NT2/D1 (cell line): ENCODE measurements around the gene VPS50.

ENCODE experiments used
- DNase-seq: peaks from one replicate; pipeline ENCODE4 v3.0.0-alpha.2; 2011; ENCODE audit warnings: low read depth, low spot score
- H3K27me3 ChIP-seq: 2 replicates; pipeline ENCODE4 v1.6.0; 2011; ENCODE audit warnings: mild to moderate bottlenecking; ENCODE audit not compliant: insufficient read length, insufficient read depth
- H3K36me3 ChIP-seq: 2 replicates; pipeline ENCODE4 v1.6.1; 2011; ENCODE audit warnings: mild to moderate bottlenecking, low read length, mixed read lengths; ENCODE audit not compliant: insufficient read depth, insufficient read length
- H3K4me1 ChIP-seq: 2 replicates; pipeline ENCODE4 v1.5.1; 2011; ENCODE audit not compliant: insufficient read depth, insufficient read length
- H3K4me3 ChIP-seq: 2 replicates; pipeline ENCODE4 v1.5.1; 2011; ENCODE audit warnings: low read depth; ENCODE audit not compliant: insufficient read length
- H3K9ac ChIP-seq: 2 replicates; pipeline ENCODE4 v1.6.0; 2011; ENCODE audit warnings: low read depth; ENCODE audit not compliant: insufficient read length
- H3K9me3 ChIP-seq: 2 replicates; pipeline ENCODE4 v1.5.1; 2011; ENCODE audit warnings: mild to moderate bottlenecking, low read length; ENCODE audit not compliant: insufficient read depth
- SUZ12 ChIP-seq: IDR thresholded peaks from 2 replicates; pipeline ENCODE4 v1.6.1; 2011; ENCODE audit not compliant: insufficient read length, insufficient read depth; ENCODE audit errors: extremely low read depth
- YY1 ChIP-seq: IDR thresholded peaks from 2 replicates; pipeline ENCODE4 v1.6.1; 2011; ENCODE audit not compliant: insufficient read length, insufficient read depth
- ZNF274 ChIP-seq: IDR thresholded peaks from 2 replicates; pipeline ENCODE4 v1.6.1; 2011; ENCODE audit warnings: mild to moderate bottlenecking, low read depth, low read length

Gene VPS50

DNA sequence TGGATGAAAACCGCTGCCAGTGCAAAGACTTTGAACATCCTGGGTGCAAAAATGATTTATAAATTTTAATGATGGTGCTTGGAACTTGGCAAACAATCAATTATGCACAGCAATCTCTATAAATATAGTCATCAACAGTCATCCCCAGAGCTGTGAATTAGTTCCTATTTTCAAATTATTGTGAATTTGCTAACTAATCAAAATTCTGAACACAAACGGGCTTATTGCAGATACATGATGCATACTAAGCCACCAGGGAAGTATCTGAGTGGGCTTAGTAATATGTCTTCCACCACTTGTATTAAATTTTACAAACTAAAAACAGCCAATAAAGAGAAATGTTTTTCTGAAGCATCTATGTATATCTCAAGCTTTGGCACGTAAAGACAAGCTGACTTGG, 177.2 kb downstream of the VPS50 start:
- Histone ChIP-seq H3K36me3 (no peaks in the 10 kb centered on the region), H3K4me3 (no peak overlapping the region), H3K4me1 (no peaks in the 10 kb centered on the region), H3K9me3 (peaks cover 7% of the 10 kb centered on the region; the same call in 1 of the 2 replicates), H3K9ac (no peak overlapping the region), H3K27me3 (no peaks in the 10 kb centered on the region)
- DNase-seq, result no peak
- no peak for TF ChIP-seq ZNF274
- no peak for TF ChIP-seq YY1
- TF ChIP-seq SUZ12, result no peak
